HCT116 (cell line): ENCODE measurements around the gene BCKDK. TPM values are rescaled to one million over a fixed set of nuclear protein-coding genes. Genes with fewer than 3 reads are reported as not detected.

Source experiments
- ATAC-seq: fragments of 200-7000 bp; cut with Tn5 transposase; 2 replicates; pipeline ENCODE4 v1.9.1; 2020; ENCODE audit warnings: mild to moderate bottlenecking, moderate library complexity
- BruUV-seq: library from RNA; stranded (reverse); fragments of 400-500 nt; replicated peaks from 2 replicates; lab custom pipeline; 2021; lab: Mats Ljungman, UMichigan
- CTCF ChIA-PET: fragments of 300-600 bp; sonication (Branson Sonifier 250); formaldehyde crosslinking; loops from one replicate; lab custom pipeline; 2021; ENCODE audit warnings: antibody characterized with exemption; lab: Charles Lee
- POLR2A ChIA-PET: fragments of 300-600, 350-600 bp; sonication (Branson Sonifier 250); formaldehyde crosslinking; loops from one replicate; lab custom pipeline; 2021; ENCODE audit warnings: antibody characterized with exemption; lab: Charles Lee
- RAD21 ChIA-PET, 2 experiments: fragments of 300-600 bp; sonication (Branson Sonifier 250); formaldehyde crosslinking; loops; one replicate each; lab custom pipeline; 2023; ENCODE audit warnings: low total read pairs in 2 of 2; ENCODE audit not compliant: uncharacterized antibody in 2 of 2, unreplicated experiment in 2 of 2, low non-redundant PET in 1 of 2; lab: Charles Lee
- DNase-seq: peaks from one replicate; pipeline ENCODE4 v3.0.0-alpha.2; 2010; ENCODE audit warnings: low read depth, low spot score
- H2AFZ ChIP-seq: fragments of 200-600 bp; shearing (Covaris generic), sonication (generic); 2 replicates; pipeline ENCODE4 v1.6.1; 2017; ENCODE audit warnings: low read depth, mixed run types, mixed read lengths, antibody characterized with exemption, low read length; ENCODE audit not compliant: poor library complexity, severe bottlenecking
- H3K27ac ChIP-seq: 2 replicates; pipeline ENCODE4 v1.5.1; 2012; ENCODE audit warnings: low read depth, low read length
- H3K27me3 ChIP-seq: fragments of 200-600 bp; sonication (generic); 2 replicates; pipeline ENCODE4 v1.6.1; 2016; ENCODE audit warnings: mixed run types, low read length, mixed read lengths; ENCODE audit not compliant: insufficient read depth
- H3K36me3 ChIP-seq, 2 experiments: fragments of 200-500 bp in 1 of 2; fragments of 200-600 bp in 1 of 2; sonication (Bioruptor generic) in 1 of 2; sonication (generic) in 1 of 2; 2 replicates each; pipeline versions ENCODE4 v1.5.1 to v1.6.1; 2014 to 2016; ENCODE audit warnings: low read length in 2 of 2, inconsistent platforms in 1 of 2, mixed read lengths in 1 of 2, mixed run types in 1 of 2; ENCODE audit not compliant: insufficient read depth in 2 of 2, control insufficient read depth in 1 of 2
- H3K4me1 ChIP-seq, 2 experiments: fragments of 200-600 bp in 1 of 2; sonication (generic) in 1 of 2; 2 replicates each; pipeline versions ENCODE4 v1.5.1 to v1.6.1; 2012 to 2017; ENCODE audit warnings: low read length in 2 of 2, inconsistent platforms in 1 of 2, mild to moderate bottlenecking in 1 of 2, mixed read lengths in 1 of 2, mixed run types in 1 of 2, moderate library complexity in 1 of 2; ENCODE audit not compliant: insufficient read depth in 2 of 2, control insufficient read depth in 1 of 2
- H3K4me2 ChIP-seq: fragments of 200-600 bp; sonication (generic); 2 replicates; pipeline ENCODE4 v1.6.1; 2017; ENCODE audit warnings: mixed run types, low read length, mixed read lengths
- H3K4me3 ChIP-seq, 2 experiments: fragments of 200-600 bp in 1 of 2; sonication (generic) in 1 of 2; replicated peaks in 1 of 2; 2 replicates each; pipeline ENCODE4 v1.5.1; 2011 to 2016; ENCODE audit warnings: low read length in 2 of 2, control low read depth in 1 of 2, low read depth in 1 of 2, mild to moderate bottlenecking in 1 of 2, mixed read lengths in 1 of 2, mixed run types in 1 of 2
- H3K79me2 ChIP-seq: fragments of 200-600 bp; sonication (generic); 2 replicates; pipeline ENCODE4 v1.6.1; 2017; ENCODE audit warnings: mild to moderate bottlenecking, mixed run types, low read length, moderate library complexity, mixed read lengths; ENCODE audit not compliant: insufficient read depth
- H3K9ac ChIP-seq: fragments of 200-600 bp; sonication (generic); 2 replicates; pipeline ENCODE4 v1.6.1; 2016; ENCODE audit warnings: low read length, mixed read lengths
- H3K9me2 ChIP-seq: fragments of 200-600 bp; sonication (generic), shearing (Covaris generic); 2 replicates; pipeline ENCODE4 v1.6.1; 2017; ENCODE audit warnings: mixed run types, mild to moderate bottlenecking, moderate library complexity; ENCODE audit not compliant: insufficient read depth
- H3K9me3 ChIP-seq, 2 experiments: fragments of 200-500 bp in 1 of 2; fragments of 200-600 bp in 1 of 2; sonication (Bioruptor generic) in 1 of 2; sonication (generic) in 1 of 2; 2 replicates each; pipeline ENCODE4 v1.6.1; 2014 to 2017; ENCODE audit warnings: low read length in 2 of 2, mixed read lengths in 2 of 2, inconsistent platforms in 1 of 2, low read depth in 1 of 2, mild to moderate bottlenecking in 1 of 2, mixed run types in 1 of 2, moderate library complexity in 1 of 2; ENCODE audit not compliant: control insufficient read depth in 1 of 2, insufficient read depth in 1 of 2
- H4K20me1 ChIP-seq: fragments of 200-600 bp; sonication (generic), shearing (Covaris generic); 2 replicates; pipeline ENCODE4 v1.6.1; 2017; ENCODE audit warnings: mixed run types, mild to moderate bottlenecking, moderate library complexity; ENCODE audit not compliant: insufficient read depth
- CBX3 ChIP-seq: IDR thresholded peaks from 2 replicates; pipeline ENCODE4 v1.6.1; 2012; ENCODE audit warnings: low read depth
- CEBPB ChIP-seq: IDR thresholded peaks from 2 replicates; pipeline ENCODE4 v1.6.1; 2012; ENCODE audit warnings: low read depth
- EZH2 ChIP-seq: fragments of 200-600 bp; sonication (generic); IDR thresholded peaks from 2 replicates; pipeline ENCODE4 v1.6.1; 2017; ENCODE audit warnings: antibody characterized with exemption, mixed run types
- EZH2phosphoT487 ChIP-seq: fragments of 200-600 bp; IDR thresholded peaks from 2 replicates; pipeline ENCODE4 v1.6.1; 2018; ENCODE audit warnings: antibody characterized with exemption, borderline replicate concordance
- MAX ChIP-seq: IDR thresholded peaks from 2 replicates; pipeline ENCODE4 v1.6.1; 2012
- POLR2AphosphoS5 ChIP-seq: IDR thresholded peaks from 2 replicates; pipeline ENCODE4 v1.6.1; 2011; ENCODE audit warnings: mild to moderate bottlenecking, low read depth, low read length, moderate library complexity
- RAD21 ChIP-seq: IDR thresholded peaks from 2 replicates; pipeline ENCODE4 v1.6.1; 2012; ENCODE audit warnings: low read depth, mild to moderate bottlenecking
- SIN3A ChIP-seq: IDR thresholded peaks from 2 replicates; pipeline ENCODE4 v1.6.1; 2012; ENCODE audit warnings: low read depth
- SRF ChIP-seq: IDR thresholded peaks from 2 replicates; pipeline ENCODE4 v1.6.1; 2012; ENCODE audit warnings: low read depth
- TCF7L2 ChIP-seq: IDR thresholded peaks from 2 replicates; pipeline ENCODE4 v1.7.0; 2011; ENCODE audit warnings: borderline replicate concordance, inconsistent platforms; ENCODE audit not compliant: insufficient read depth, insufficient read length; ENCODE audit errors: extremely low read depth
- YY1 ChIP-seq: IDR thresholded peaks from 2 replicates; pipeline ENCODE4 v1.6.1; 2011; ENCODE audit warnings: low read length, low read depth, moderate library complexity, mild to moderate bottlenecking; ENCODE audit not compliant: insufficient replicate concordance; ENCODE audit errors: extremely low read depth
- ZBTB33 ChIP-seq: IDR thresholded peaks from 2 replicates; pipeline ENCODE4 v1.6.1; 2011; ENCODE audit warnings: mild to moderate bottlenecking, low read length, moderate library complexity; ENCODE audit not compliant: insufficient replicate concordance; ENCODE audit errors: extremely low read depth
- ZFX ChIP-seq: fragments of 450-650 bp; IDR thresholded peaks from 2 replicates; pipeline ENCODE4 v1.6.1; 2017
- ZNF274 ChIP-seq: fragments of 200-500 bp; sonication (Bioruptor generic); IDR thresholded peaks from 2 replicates; pipeline ENCODE4 v1.6.1; 2014; ENCODE audit warnings: mild to moderate bottlenecking, low read depth, low read length, inconsistent platforms
- intact Hi-C: fragments of 100-400 bp; cut with micrococcal nuclease; formaldehyde crosslinking; loops from 2 replicates; pipeline ENCODE4 v1.10.0; 2022
- total RNA-seq: library from RNA; stranded (reverse); gene quantifications from one replicate; pipeline ENCODE4 v1.2.1, GENCODE V29; 2021; ENCODE audit not compliant: unreplicated experiment
- TF ChIP-seq, protein P1 (sequence below): IDR thresholded peaks from 2 replicates; pipeline ENCODE4 v1.6.1; 2012
- TF ChIP-seq, protein P2 (sequence below), 3 experiments: fragments of 200-600 bp in 1 of 3; sonication (generic) in 1 of 3; IDR thresholded peaks in 2 of 3; conservative IDR thresholded peaks in 1 of 3; 2 replicates each; pipeline ENCODE4 v1.5.1; 2012 to 2017; ENCODE audit warnings: low read depth in 2 of 3, low read length in 2 of 3, antibody characterized with exemption in 1 of 3, borderline replicate concordance in 1 of 3, control low read depth in 1 of 3, mild to moderate bottlenecking in 1 of 3, mixed read lengths in 1 of 3, mixed run types in 1 of 3, moderate library complexity in 1 of 3; ENCODE audit not compliant: insufficient read depth in 1 of 3
- TF ChIP-seq, protein P3 (sequence below): IDR thresholded peaks from 2 replicates; pipeline ENCODE4 v1.6.1; 2012; ENCODE audit warnings: low read depth

BCKDK gene
- total RNA-seq, 1 experiment from 2014 or later, result 60.7 TPM

- no TSS peak for BruUV-seq
- Histone ChIP-seq H3K36me3 (peaks cover 0 to 8% of the 10 kb centered on the region in 2 experiments; a peak in 3 of 4 replicates), H3K9ac (peak within 1 kb of the TSS; percentile 91), H3K79me2 (peaks cover 36% of the 10 kb centered on the region), H3K4me3 (peak within 1 kb of the TSS; percentile 88 to 98), H3K4me1 (peaks cover 13 to 27% of the 10 kb centered on the region in 2 experiments), H2AFZ (peak within 1 kb of the TSS; percentile 52), H4K20me1 (no peaks in the 10 kb centered on the region), H3K4me2 (peak within 1 kb of the TSS; percentile 99), H3K9me3 (no peaks in the 10 kb centered on the region), H3K9me2 (no peaks in the 10 kb centered on the region), H3K27me3 (no peaks in the 10 kb centered on the region), H3K27ac (peak within 1 kb of the TSS; percentile 85)
- ATAC-seq (peak; percentile 92), DNase-seq (peak; percentile 97)
- ChIA-PET POLR2A (interaction anchor here (1.0 to 4.7 kb wide), 3 partner anchors 23 to 40 kb away, joined by 3 to 17 read pairs (median 8); partner anchors contain the start of gene KAT8), RAD21 (interaction anchor here in 1 of 2 experiments (1.2 to 1.4 kb wide), 2 partner anchors 23 to 109 kb away, joined by 3 to 5 read pairs; partner anchors contain the start of genes HSD3B7 and KAT8), CTCF (interaction anchor here (0.7 to 1.8 kb wide), 3 partner anchors 10 to 109 kb away, joined by 3 to 24 read pairs (median 7); partner anchors contain the start of genes HSD3B7 and KAT8)
- intact Hi-C loops, result loop anchor here (1.0 to 10.0 kb wide), 4 partner anchors 21 to 140 kb away; partner anchors contain the start of gene SETD1A
- TF ChIP-seq, protein P1, sequence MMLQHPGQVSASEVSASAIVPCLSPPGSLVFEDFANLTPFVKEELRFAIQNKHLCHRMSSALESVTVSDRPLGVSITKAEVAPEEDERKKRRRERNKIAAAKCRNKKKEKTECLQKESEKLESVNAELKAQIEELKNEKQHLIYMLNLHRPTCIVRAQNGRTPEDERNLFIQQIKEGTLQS, result no peak
- TF ChIP-seq TCF7L2 (no peak), ZBTB33 (no peak), ZNF274 (no peak), EZH2 (no peak), SIN3A (peak; percentile 59), CEBPB (no peak), POLR2AphosphoS5 (peak; percentile 75), RAD21 (no peak), CBX3 (no peak), YY1 (peak; percentile 60), SRF (no peak), ZFX (no peak), MAX (peak; percentile 67), EZH2phosphoT487 (no peak)
- TF ChIP-seq, protein P2, sequence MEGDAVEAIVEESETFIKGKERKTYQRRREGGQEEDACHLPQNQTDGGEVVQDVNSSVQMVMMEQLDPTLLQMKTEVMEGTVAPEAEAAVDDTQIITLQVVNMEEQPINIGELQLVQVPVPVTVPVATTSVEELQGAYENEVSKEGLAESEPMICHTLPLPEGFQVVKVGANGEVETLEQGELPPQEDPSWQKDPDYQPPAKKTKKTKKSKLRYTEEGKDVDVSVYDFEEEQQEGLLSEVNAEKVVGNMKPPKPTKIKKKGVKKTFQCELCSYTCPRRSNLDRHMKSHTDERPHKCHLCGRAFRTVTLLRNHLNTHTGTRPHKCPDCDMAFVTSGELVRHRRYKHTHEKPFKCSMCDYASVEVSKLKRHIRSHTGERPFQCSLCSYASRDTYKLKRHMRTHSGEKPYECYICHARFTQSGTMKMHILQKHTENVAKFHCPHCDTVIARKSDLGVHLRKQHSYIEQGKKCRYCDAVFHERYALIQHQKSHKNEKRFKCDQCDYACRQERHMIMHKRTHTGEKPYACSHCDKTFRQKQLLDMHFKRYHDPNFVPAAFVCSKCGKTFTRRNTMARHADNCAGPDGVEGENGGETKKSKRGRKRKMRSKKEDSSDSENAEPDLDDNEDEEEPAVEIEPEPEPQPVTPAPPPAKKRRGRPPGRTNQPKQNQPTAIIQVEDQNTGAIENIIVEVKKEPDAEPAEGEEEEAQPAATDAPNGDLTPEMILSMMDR (IDR thresholded peaks at IDR 0.05 in 2 of 3, conservative IDR thresholded peaks at IDR 0.05 in 1 of 3; ENCODE audit: borderline replicate concordance in 1 of 3, insufficient read depth in 1 of 3, low read depth in 2 of 3, low read length in 2 of 3), result no peak
- TF ChIP-seq, protein P3, sequence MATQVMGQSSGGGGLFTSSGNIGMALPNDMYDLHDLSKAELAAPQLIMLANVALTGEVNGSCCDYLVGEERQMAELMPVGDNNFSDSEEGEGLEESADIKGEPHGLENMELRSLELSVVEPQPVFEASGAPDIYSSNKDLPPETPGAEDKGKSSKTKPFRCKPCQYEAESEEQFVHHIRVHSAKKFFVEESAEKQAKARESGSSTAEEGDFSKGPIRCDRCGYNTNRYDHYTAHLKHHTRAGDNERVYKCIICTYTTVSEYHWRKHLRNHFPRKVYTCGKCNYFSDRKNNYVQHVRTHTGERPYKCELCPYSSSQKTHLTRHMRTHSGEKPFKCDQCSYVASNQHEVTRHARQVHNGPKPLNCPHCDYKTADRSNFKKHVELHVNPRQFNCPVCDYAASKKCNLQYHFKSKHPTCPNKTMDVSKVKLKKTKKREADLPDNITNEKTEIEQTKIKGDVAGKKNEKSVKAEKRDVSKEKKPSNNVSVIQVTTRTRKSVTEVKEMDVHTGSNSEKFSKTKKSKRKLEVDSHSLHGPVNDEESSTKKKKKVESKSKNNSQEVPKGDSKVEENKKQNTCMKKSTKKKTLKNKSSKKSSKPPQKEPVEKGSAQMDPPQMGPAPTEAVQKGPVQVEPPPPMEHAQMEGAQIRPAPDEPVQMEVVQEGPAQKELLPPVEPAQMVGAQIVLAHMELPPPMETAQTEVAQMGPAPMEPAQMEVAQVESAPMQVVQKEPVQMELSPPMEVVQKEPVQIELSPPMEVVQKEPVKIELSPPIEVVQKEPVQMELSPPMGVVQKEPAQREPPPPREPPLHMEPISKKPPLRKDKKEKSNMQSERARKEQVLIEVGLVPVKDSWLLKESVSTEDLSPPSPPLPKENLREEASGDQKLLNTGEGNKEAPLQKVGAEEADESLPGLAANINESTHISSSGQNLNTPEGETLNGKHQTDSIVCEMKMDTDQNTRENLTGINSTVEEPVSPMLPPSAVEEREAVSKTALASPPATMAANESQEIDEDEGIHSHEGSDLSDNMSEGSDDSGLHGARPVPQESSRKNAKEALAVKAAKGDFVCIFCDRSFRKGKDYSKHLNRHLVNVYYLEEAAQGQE, result no peak
Observed at GRCh38 chr16:31094424-31095120, 13.6 kb upstream of the BCKDK start, which contains the start of gene VKORC1. Gene VKORC1, minus strand, starts transcription at chr16:31094797. Its CDS starts 68 bp downstream, at chr16:31094729.
